SU-DHL-6 (cell line): ENCODE measurements around the gene ADAMTS14.

Experiments
- H2AFZ ChIP-seq: fragments of 200-600 bp; sonication (generic); 2 replicates; pipeline ENCODE4 v1.6.1; 2014; ENCODE audit warnings: low read depth, mild to moderate bottlenecking, moderate library complexity, mixed read lengths, antibody characterized with exemption, low read length; ENCODE audit not compliant: severe bottlenecking
- H3F3A ChIP-seq: fragments of 200-600 bp; shearing (Covaris generic); 2 replicates; pipeline ENCODE4 v1.6.0; 2016; ENCODE audit warnings: antibody characterized with exemption, mild to moderate bottlenecking; ENCODE audit not compliant: insufficient read depth
- H3K27ac ChIP-seq: fragments of 200-600 bp; sonication (generic); 2 replicates; pipeline ENCODE4 v1.5.1; 2016; ENCODE audit warnings: low read depth, mild to moderate bottlenecking, low read length, moderate library complexity, mixed read lengths
- H3K27me3 ChIP-seq: fragments of 200-600 bp; sonication (generic), shearing (Covaris generic); 2 replicates; pipeline ENCODE4 v1.6.0; 2014; ENCODE audit warnings: mild to moderate bottlenecking, low read length
- H3K36me3 ChIP-seq: fragments of 200-600 bp; sonication (generic); 2 replicates; pipeline ENCODE4 v1.6.1; 2014; ENCODE audit warnings: mild to moderate bottlenecking, low read length, mixed read lengths
- H3K4me2 ChIP-seq: fragments of 300-600, 200-600 bp; shearing (Covaris generic), sonication (generic); 2 replicates; pipeline ENCODE4 v1.6.0; 2014; ENCODE audit warnings: low read length, low read depth, mild to moderate bottlenecking; ENCODE audit not compliant: poor library complexity, severe bottlenecking
- H3K4me3 ChIP-seq: fragments of 200-600 bp; sonication (generic); 2 replicates; pipeline ENCODE4 v1.5.1; 2014; ENCODE audit warnings: antibody characterized with exemption, low read length, mild to moderate bottlenecking, mixed read lengths; ENCODE audit not compliant: insufficient read depth, poor library complexity, severe bottlenecking
- H3K79me2 ChIP-seq: fragments of 200-600 bp; sonication (generic); 2 replicates; pipeline ENCODE4 v1.6.1; 2014; ENCODE audit warnings: mild to moderate bottlenecking, low read length, moderate library complexity; ENCODE audit not compliant: insufficient read depth
- H3K9ac ChIP-seq: fragments of 200-600 bp; sonication (generic); 2 replicates; pipeline ENCODE4 v1.7.0; 2014; ENCODE audit warnings: mild to moderate bottlenecking, low read length
- H3K9me2 ChIP-seq: fragments of 200-600 bp; sonication (generic); replicated peaks from 2 replicates; pipeline ENCODE4 v1.6.1; 2014; ENCODE audit warnings: low read length; ENCODE audit not compliant: insufficient read depth
- H3K9me3 ChIP-seq: fragments of 200-600 bp; sonication (generic); 2 replicates; pipeline ENCODE4 v1.6.1; 2014; ENCODE audit warnings: low read length, mixed read lengths; ENCODE audit not compliant: insufficient read depth
- H4K20me1 ChIP-seq: fragments of 200-600 bp; sonication (generic); 2 replicates; pipeline ENCODE4 v1.6.1; 2014; ENCODE audit warnings: low read depth, mild to moderate bottlenecking, antibody characterized with exemption, low read length, moderate library complexity, mixed read lengths
- EZH2phosphoT487 ChIP-seq: fragments of 200-600 bp; sonication (generic), shearing (Covaris generic); conservative IDR thresholded peaks from 2 replicates; pipeline ENCODE4 v1.6.1; 2018; ENCODE audit warnings: mild to moderate bottlenecking, antibody characterized with exemption, low read length, moderate library complexity, mixed read lengths
- TF ChIP-seq, protein P1 (sequence below): fragments of 200-600 bp; sonication (generic); IDR thresholded peaks from one replicate; pipeline ENCODE4 v1.5.1; 2017; ENCODE audit warnings: antibody characterized with exemption, mild to moderate bottlenecking, low read length, moderate library complexity; ENCODE audit not compliant: insufficient read depth, poor library complexity, severe bottlenecking

The ADAMTS14 gene

DNA sequence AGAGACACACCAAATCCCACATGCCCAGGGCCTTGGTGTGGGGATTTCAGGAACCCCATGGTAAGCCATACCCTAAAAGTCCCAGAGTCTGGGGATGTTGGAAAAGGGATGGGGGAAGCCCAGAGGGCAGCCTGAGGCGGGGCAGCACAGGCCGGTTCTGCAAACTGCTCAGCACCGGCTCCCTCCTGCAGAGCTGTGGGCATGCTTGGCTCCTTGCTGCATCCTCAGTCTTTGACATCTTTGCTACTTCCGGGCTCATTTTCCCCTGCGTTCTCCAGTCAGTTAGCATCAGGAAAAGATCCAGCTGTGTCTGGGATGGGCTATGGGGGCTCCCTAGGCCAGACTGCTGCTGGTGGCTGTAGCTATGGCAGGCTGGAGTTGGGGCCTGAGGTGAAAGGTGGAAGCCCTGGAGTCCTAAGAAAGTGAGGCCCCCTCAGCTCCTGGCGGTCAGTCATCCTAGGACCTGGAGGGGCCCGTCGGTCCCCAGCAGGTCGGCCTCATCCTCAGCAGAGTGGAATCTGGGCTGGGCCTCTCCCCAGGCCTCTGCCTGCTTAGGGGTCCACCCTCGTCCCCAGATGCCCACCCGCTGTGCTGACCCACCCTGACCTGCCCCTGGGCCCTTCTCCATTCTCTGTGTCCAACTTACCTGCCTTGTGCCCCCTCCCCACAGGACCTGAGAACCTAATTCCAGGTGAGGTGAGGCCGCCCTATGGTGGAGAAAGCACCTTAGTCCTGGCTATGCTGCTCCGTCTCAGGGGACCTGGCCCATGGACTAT, 103.6 kb downstream of the ADAMTS14 start:
- H3K9me2 ChIP-seq = no peaks in the 10 kb centered on the region
- no peak overlapping the region for H3K9ac ChIP-seq
- no peaks in the 10 kb centered on the region for H3F3A ChIP-seq
- H3K9me3 ChIP-seq = no peaks in the 10 kb centered on the region
- H2AFZ ChIP-seq = no peak overlapping the region
- H3K79me2 ChIP-seq = no peaks in the 10 kb centered on the region
- H3K4me2 ChIP-seq = no peak overlapping the region
- H3K4me3 ChIP-seq = no peak overlapping the region
- TF ChIP-seq, protein P1, sequence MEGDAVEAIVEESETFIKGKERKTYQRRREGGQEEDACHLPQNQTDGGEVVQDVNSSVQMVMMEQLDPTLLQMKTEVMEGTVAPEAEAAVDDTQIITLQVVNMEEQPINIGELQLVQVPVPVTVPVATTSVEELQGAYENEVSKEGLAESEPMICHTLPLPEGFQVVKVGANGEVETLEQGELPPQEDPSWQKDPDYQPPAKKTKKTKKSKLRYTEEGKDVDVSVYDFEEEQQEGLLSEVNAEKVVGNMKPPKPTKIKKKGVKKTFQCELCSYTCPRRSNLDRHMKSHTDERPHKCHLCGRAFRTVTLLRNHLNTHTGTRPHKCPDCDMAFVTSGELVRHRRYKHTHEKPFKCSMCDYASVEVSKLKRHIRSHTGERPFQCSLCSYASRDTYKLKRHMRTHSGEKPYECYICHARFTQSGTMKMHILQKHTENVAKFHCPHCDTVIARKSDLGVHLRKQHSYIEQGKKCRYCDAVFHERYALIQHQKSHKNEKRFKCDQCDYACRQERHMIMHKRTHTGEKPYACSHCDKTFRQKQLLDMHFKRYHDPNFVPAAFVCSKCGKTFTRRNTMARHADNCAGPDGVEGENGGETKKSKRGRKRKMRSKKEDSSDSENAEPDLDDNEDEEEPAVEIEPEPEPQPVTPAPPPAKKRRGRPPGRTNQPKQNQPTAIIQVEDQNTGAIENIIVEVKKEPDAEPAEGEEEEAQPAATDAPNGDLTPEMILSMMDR = no peak
- no peak for TF ChIP-seq EZH2phosphoT487
- H3K27ac ChIP-seq = no peak overlapping the region
- no peaks in the 10 kb centered on the region; the same call in 1 of the 2 replicates for H3K27me3 ChIP-seq
- H4K20me1 ChIP-seq = no peaks in the 10 kb centered on the region
- H3K36me3 ChIP-seq = no peaks in the 10 kb centered on the region

DNA sequence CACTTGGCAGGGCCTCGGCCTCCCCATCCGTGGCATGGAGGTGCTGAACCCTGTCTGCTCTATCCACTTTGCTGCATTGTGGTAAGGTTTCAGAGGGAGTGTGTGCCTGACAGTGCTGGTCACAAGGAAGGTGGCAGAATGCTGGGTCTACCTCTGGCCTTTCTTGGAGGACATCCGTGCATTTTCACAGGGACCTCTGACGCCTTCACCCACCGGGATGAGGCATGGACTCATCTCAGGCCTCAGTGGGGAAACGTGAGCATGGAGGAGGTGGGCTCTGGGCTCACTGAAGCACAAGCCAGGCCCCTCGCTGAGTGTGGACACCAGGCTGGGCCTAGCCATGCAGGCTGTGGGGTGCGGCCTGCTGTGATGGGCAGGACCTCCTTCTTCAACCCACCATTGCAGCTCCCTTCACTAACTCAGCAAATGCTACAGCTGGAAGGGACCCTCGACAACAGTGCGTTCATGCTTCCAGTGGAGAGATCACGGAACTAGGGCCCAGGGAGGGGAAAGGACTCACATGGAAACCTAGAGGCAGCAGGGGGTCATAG, 104.2 kb downstream of the ADAMTS14 start:
- H3K9me3 ChIP-seq = no peaks in the 10 kb centered on the region
- no peaks in the 10 kb centered on the region for H4K20me1 ChIP-seq
- no peak overlapping the region for H2AFZ ChIP-seq
- no peak overlapping the region for H3K4me2 ChIP-seq
- no peaks in the 10 kb centered on the region for H3K9me2 ChIP-seq
- no peaks in the 10 kb centered on the region; the same call in 1 of the 2 replicates for H3K27me3 ChIP-seq
- no peak overlapping the region for H3K9ac ChIP-seq
- TF ChIP-seq, protein P1 = no peak
- no peak for TF ChIP-seq EZH2phosphoT487
- H3K36me3 ChIP-seq = no peaks in the 10 kb centered on the region
- H3K27ac ChIP-seq = no peak overlapping the region
- H3K79me2 ChIP-seq = no peaks in the 10 kb centered on the region
- H3F3A ChIP-seq = no peaks in the 10 kb centered on the region
- no peak overlapping the region for H3K4me3 ChIP-seq

DNA sequence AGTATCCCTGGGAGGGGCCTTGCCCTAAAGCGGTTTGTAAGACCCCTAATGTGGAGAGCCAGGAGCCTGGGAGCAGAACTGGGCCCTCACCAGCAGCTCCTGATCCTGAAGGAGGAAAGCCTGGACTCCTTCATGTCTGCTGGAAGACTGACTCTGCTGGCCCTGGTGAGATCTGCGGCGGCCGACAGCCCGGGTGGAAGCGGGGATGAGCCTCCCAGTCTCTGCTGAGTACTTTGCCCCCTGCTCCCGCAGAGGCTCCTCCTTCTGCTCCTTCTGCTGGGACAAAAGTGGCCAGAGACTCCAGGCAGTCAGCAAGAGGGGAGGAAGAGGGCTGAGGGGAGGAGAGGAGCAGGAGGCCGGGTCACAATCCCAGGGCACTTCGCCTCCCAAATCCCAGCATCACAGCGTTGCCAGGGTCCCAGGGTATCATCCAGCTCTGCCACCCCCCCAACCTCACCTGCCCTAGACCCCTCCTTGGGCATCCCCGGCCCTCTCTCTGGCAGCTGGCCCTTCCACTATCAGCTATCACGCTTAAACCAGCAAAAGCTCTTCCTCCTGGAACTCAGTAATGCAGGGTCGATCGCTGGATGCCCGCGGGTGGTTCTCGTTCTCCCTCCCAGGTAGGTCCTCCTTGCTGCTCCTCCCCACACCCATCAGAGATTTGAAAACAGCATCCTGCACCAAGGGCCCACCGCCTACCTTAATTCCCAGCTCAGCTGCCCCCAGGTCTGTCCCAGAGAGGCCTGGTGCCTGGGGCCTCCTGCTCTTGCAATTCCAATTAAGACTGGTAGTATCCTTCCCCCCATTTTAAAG, 105.0 kb downstream of the ADAMTS14 start:
- TF ChIP-seq EZH2phosphoT487 = no peak
- TF ChIP-seq, protein P1 = no peak
- no peak overlapping the region for H3K9ac ChIP-seq
- no peaks in the 10 kb centered on the region for H3K27me3 ChIP-seq
- H3K36me3 ChIP-seq = no peaks in the 10 kb centered on the region
- no peak overlapping the region for H2AFZ ChIP-seq
- no peak overlapping the region for H3K27ac ChIP-seq
- H3F3A ChIP-seq = no peaks in the 10 kb centered on the region
- no peak overlapping the region for H3K4me3 ChIP-seq
- no peaks in the 10 kb centered on the region for H3K9me3 ChIP-seq
- no peaks in the 10 kb centered on the region for H4K20me1 ChIP-seq
- no peak overlapping the region for H3K4me2 ChIP-seq
- H3K79me2 ChIP-seq = no peaks in the 10 kb centered on the region
- H3K9me2 ChIP-seq = no peaks in the 10 kb centered on the region
